Gastroesophageal sphincter (tissue), 3 donors: ENCODE data around the gene KCNMA1.

Source experiments
- CTCF ChIP-seq, 4 experiments: fragments of 200-600 bp in 2 of 4; fragments of 450-650 bp in 2 of 4; sonication (generic) in 1 of 4; IDR thresholded peaks; one replicate each; pipeline ENCODE4 v1.5.1; 2017 to 2019; ENCODE audit warnings: antibody characterized with exemption in 4 of 4, mild to moderate bottlenecking in 2 of 4, moderate library complexity in 2 of 4
- EP300 ChIP-seq: sonication (generic); formaldehyde crosslinking; IDR thresholded peaks from one replicate; pipeline ENCODE4 v1.6.1; 2017; ENCODE audit warnings: antibody characterized with exemption, mild to moderate bottlenecking
- POLR2A ChIP-seq, 2 donors: fragments of 450-650 bp; IDR thresholded peaks; one replicate each; pipeline ENCODE4 v1.6.1; 2017; ENCODE audit warnings: antibody characterized with exemption in 2 of 2, mild to moderate bottlenecking in 2 of 2, moderate library complexity in 1 of 2
- POLR2AphosphoS5 ChIP-seq: sonication (generic); formaldehyde crosslinking; IDR thresholded peaks from one replicate; pipeline ENCODE4 v1.6.1; 2017; ENCODE audit warnings: antibody characterized with exemption

GRCh38 chr10:77074104-77074624 lies 563.4 kb downstream of the KCNMA1 start:
- no peak for TF ChIP-seq POLR2AphosphoS5
- TF ChIP-seq CTCF (IDR thresholded peaks at IDR 0.05) = no peak
- TF ChIP-seq POLR2A (IDR thresholded peaks at IDR 0.05) = no peak
- TF ChIP-seq EP300 = no peak
